Upper lobe of left lung (tissue), 4 donors: ENCODE data around the gene SVEP1.

Experiments used
- POLR2A ChIP-seq, 4 donors: fragments of 450-650 bp; IDR thresholded peaks; one replicate each; pipeline ENCODE4 v1.5.1; 2016 to 2017; ENCODE audit warnings: antibody characterized with exemption in 4 of 4, mild to moderate bottlenecking in 2 of 4
- TF ChIP-seq, protein P1 (sequence below), 6 experiments: fragments of 450-650 bp in 4 of 6; fragments of 200-600 bp in 2 of 6; sonication (generic) in 2 of 6; IDR thresholded peaks; one replicate each; pipeline ENCODE4 v1.5.1; 2016 to 2019; ENCODE audit warnings: antibody characterized with exemption in 6 of 6

DNA sequence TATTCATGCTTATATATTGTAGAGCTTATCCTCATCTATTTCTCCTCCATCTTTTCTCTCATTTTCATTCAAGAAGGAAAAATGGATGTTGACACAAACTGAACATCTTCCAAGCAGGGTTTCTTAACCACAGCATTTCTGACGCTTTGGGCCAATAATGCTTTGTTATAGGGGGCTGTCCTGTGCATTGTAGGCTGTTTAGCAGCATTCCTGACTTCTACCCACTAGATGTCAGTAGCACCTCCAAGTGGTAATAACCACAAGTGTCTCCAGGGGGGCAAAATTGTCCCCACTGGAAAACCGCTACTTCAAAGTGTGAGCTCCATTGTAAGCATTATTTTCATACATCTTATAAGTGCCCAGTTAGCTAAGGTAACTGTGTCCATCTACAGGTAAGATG, 239.2 kb downstream of the SVEP1 start:
- TF ChIP-seq, protein P1, sequence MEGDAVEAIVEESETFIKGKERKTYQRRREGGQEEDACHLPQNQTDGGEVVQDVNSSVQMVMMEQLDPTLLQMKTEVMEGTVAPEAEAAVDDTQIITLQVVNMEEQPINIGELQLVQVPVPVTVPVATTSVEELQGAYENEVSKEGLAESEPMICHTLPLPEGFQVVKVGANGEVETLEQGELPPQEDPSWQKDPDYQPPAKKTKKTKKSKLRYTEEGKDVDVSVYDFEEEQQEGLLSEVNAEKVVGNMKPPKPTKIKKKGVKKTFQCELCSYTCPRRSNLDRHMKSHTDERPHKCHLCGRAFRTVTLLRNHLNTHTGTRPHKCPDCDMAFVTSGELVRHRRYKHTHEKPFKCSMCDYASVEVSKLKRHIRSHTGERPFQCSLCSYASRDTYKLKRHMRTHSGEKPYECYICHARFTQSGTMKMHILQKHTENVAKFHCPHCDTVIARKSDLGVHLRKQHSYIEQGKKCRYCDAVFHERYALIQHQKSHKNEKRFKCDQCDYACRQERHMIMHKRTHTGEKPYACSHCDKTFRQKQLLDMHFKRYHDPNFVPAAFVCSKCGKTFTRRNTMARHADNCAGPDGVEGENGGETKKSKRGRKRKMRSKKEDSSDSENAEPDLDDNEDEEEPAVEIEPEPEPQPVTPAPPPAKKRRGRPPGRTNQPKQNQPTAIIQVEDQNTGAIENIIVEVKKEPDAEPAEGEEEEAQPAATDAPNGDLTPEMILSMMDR (IDR thresholded peaks at IDR 0.05), result no peak
- no peak for TF ChIP-seq POLR2A (IDR thresholded peaks at IDR 0.05)
